Thyroid gland (tissue), 4 donors: ENCODE data around the gene SEMA4G. TPM values are rescaled to one million over a fixed set of nuclear protein-coding genes. Genes with fewer than 3 reads are reported as not detected.

ENCODE experiments used
- DNase-seq, 2 donors: peaks; one replicate each; pipeline ENCODE4 v3.0.0-alpha.2; 2019
- H3K27ac ChIP-seq, 3 donors: fragments of 200-600 bp; sonication (generic); 1 replicate in 2 of 3; 2 replicates in 1 of 3; pipeline ENCODE4 v1.5.1; 2016 to 2019; ENCODE audit warnings: mild to moderate bottlenecking in 1 of 3, moderate library complexity in 1 of 3
- H3K27me3 ChIP-seq: fragments of 200-600 bp; sonication (generic); one replicate; pipeline ENCODE4 v1.5.1; 2019
- H3K36me3 ChIP-seq, 2 donors: fragments of 200-600 bp; sonication (generic); one replicate each; pipeline ENCODE4 v1.5.1; 2016 to 2019
- H3K4me1 ChIP-seq, 2 donors: fragments of 200-600 bp; sonication (generic); one replicate each; pipeline ENCODE4 v1.5.1; 2017 to 2019
- H3K4me3 ChIP-seq, 3 donors: fragments of 200-600 bp; sonication (generic); replicated peaks in 1 of 3; 1 replicate in 2 of 3; 2 replicates in 1 of 3; pipeline ENCODE4 v1.5.1; 2016; ENCODE audit warnings: mild to moderate bottlenecking in 1 of 3
- H3K9me3 ChIP-seq: fragments of 200-600 bp; sonication (generic); one replicate; pipeline ENCODE4 v1.5.1; 2017
- POLR2A ChIP-seq, 2 donors: fragments of 450-650 bp; IDR thresholded peaks; one replicate each; pipeline ENCODE4 v1.6.1; 2017; ENCODE audit warnings: antibody characterized with exemption in 2 of 2, mild to moderate bottlenecking in 2 of 2, moderate library complexity in 1 of 2
- WGBS, 2 donors: methylation state at CpG; one replicate each; pipeline ENCODE4 v1.1.5; 2017; 5-methylcytosine and 5-hydroxymethylcytosine counted together
- intact Hi-C: fragments of 100-400 bp; cut with DNase I; formaldehyde crosslinking; loops from one replicate; pipeline ENCODE4 v1.15.1; 2023
- total RNA-seq, 4 donors: library from RNA; depleted of rRNA; stranded (reverse); fragments of >200 nt; gene quantifications; one replicate each; pipeline ENCODE4 v1.2.3, GENCODE V29; 2016
- TF ChIP-seq, protein P1 (sequence below), 6 experiments: fragments of 200-600 bp in 3 of 6; fragments of 450-650 bp in 3 of 6; sonication (generic) in 3 of 6; IDR thresholded peaks; one replicate each; pipeline ENCODE4 v1.5.1; 2016 to 2019; ENCODE audit warnings: antibody characterized with exemption in 6 of 6, mild to moderate bottlenecking in 2 of 6, inconsistent platforms in 1 of 6, moderate library complexity in 1 of 6

The SEMA4G gene
- total RNA-seq, 4 donors from 2014 or later = 8.7 to 13.3 (median 9.8) TPM

DNA sequence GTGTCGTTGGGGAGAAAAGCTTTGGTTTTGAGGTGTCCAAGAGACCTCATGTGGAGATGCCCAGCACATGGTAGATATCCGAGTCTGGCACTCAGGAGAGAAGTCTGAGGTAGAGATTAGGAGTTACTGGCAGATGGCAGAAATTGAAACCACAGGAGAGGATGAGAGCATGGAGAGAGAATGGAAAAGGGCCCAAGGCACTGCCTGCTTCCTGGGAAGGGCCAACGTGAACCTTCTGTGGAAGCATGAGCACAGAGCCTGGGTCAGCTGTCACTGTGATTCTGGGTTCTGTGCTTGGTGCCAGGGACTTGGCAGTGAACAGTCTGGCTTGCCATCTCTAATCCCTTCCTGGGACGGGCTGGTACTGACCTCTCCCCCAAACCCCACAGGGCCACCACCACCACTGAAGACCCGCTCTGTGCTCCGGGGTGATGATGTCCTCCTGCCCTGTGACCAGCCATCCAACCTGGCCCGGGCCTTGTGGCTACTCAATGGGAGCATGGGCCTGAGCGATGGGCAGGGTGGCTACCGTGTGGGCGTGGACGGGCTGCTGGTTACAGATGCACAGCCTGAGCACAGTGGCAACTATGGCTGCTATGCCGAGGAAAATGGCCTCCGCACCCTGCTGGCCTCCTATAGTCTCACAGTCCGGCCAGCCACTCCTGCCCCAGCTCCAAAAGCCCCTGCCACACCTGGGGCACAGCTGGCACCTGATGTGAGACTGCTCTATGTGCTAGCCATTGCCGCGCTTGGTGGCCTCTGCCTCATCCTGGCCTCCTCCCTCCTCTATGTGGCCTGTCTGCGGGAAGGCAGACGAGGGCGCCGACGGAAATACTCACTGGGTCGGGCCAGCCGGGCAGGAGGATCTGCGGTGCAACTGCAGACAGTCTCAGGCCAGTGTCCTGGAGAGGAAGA lies 13.9 kb downstream of the SEMA4G start:
- TF ChIP-seq POLR2A (IDR thresholded peaks at IDR 0.05) = no peak
- TF ChIP-seq, protein P1, sequence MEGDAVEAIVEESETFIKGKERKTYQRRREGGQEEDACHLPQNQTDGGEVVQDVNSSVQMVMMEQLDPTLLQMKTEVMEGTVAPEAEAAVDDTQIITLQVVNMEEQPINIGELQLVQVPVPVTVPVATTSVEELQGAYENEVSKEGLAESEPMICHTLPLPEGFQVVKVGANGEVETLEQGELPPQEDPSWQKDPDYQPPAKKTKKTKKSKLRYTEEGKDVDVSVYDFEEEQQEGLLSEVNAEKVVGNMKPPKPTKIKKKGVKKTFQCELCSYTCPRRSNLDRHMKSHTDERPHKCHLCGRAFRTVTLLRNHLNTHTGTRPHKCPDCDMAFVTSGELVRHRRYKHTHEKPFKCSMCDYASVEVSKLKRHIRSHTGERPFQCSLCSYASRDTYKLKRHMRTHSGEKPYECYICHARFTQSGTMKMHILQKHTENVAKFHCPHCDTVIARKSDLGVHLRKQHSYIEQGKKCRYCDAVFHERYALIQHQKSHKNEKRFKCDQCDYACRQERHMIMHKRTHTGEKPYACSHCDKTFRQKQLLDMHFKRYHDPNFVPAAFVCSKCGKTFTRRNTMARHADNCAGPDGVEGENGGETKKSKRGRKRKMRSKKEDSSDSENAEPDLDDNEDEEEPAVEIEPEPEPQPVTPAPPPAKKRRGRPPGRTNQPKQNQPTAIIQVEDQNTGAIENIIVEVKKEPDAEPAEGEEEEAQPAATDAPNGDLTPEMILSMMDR (IDR thresholded peaks at IDR 0.05) = no peak
- DNase-seq = no peak

DNA sequence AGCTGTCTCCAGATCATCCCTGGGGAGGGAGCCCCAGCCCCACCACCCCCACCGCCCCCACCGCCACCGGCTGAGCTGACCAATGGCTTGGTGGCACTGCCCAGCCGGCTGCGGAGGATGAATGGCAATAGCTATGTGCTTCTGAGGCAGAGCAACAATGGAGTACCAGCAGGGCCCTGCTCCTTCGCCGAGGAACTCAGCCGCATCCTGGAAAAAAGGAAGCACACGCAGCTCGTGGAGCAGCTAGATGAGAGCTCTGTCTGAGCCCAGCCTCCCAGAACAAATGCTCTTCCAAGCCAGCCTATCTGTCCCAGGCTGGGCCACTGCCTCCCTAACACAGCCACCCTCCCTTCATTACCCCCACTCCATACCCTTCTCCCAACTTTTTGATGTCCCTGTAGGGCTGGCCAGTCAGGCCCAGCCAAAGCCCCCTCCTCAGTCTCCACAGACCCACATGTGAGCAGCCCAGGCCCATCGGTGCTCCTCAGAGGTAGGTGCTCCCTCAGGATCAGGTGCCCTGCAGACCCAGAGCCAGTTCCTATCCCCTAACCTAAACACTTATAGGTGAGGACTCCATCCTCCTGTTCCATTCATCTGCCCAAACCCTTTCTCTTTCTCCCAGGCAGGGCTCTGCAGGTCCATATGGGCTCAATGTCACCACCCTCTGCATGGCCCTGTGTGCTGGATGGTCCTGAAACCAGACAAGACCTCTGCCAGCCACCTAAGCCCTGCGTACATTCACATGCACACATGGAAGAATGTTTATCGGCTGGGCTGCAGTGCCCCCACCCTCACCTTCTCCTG lies 14.8 kb downstream of the SEMA4G start:
- H3K27me3 ChIP-seq = no peaks in the 10 kb centered on the region

More for the DNA sequence above, 13.9 kb downstream of the SEMA4G start:
- peaks cover 15 to 22% of the 10 kb centered on the region in 2 donors for H3K4me1 ChIP-seq
- H3K27ac ChIP-seq = no peak overlapping the region
- WGBS, 2 donors = 92 to 93% methylated on average over 14 to 24 of the region's 24 CpGs
- intact Hi-C loops = no loop called here
- no peaks in the 10 kb centered on the region for H3K9me3 ChIP-seq
- no peaks in the 10 kb centered on the region for H3K27me3 ChIP-seq
- no peak overlapping the region for H3K4me3 ChIP-seq
- H3K36me3 ChIP-seq = peaks cover 13 to 16% of the 10 kb centered on the region in 2 donors

DNA sequence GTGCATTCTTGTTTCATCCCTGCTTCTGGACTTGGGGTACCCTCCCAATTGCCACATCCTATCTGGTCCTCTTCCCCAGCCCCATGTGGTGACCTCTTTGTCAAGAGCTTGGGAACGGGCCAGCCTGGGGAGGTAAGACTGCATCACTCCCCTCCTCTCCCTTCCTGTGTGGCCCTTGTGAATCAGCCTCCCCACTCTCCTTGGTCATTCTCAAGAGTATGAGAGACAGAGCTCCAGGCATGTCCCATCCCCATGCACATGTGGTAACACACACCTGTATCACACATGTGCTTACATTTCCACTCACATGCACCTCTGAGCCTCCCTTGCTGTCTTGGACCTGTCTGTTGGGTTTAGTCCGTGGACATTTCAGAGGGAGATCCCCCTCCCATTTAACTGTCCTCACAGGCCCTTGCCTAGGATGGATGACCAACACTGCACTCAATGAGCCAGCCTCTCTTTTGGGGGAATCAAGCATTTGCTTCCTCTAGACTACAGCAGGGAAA lies 15.4 kb downstream of the SEMA4G start:
- Histone ChIP-seq H3K4me1 (peaks cover 18 to 26% of the 10 kb centered on the region in 2 donors), H3K9me3 (no peaks in the 10 kb centered on the region), H3K27ac (no peak overlapping the region), H3K27me3 (no peaks in the 10 kb centered on the region), H3K36me3 (peaks cover 13 to 16% of the 10 kb centered on the region in 2 donors), H3K4me3 (no peak overlapping the region)
- peak in 1 of 2 donors; percentile 2 for DNase-seq
- WGBS, 2 donors = 87 to 97% methylated on average over 2 of the region's 2 CpGs
- intact Hi-C loops = no loop called here
- TF ChIP-seq, protein P1 (IDR thresholded peaks at IDR 0.05) = no peak
- TF ChIP-seq POLR2A (IDR thresholded peaks at IDR 0.05) = no peak

More for the DNA sequence above, 14.8 kb downstream of the SEMA4G start:
- Histone ChIP-seq H3K36me3 (peaks cover 13 to 16% of the 10 kb centered on the region in 2 donors), H3K9me3 (no peaks in the 10 kb centered on the region), H3K27ac (no peak overlapping the region), H3K4me1 (peaks cover 18 to 26% of the 10 kb centered on the region in 2 donors), H3K4me3 (no peak overlapping the region)
- WGBS, 2 donors = 85 to 88% methylated on average over 11 to 13 of the region's 13 CpGs
- intact Hi-C loops = no loop called here
- no peak for TF ChIP-seq POLR2A (IDR thresholded peaks at IDR 0.05)
- TF ChIP-seq, protein P1 (IDR thresholded peaks at IDR 0.05) = no peak
- DNase-seq = no peak

DNA sequence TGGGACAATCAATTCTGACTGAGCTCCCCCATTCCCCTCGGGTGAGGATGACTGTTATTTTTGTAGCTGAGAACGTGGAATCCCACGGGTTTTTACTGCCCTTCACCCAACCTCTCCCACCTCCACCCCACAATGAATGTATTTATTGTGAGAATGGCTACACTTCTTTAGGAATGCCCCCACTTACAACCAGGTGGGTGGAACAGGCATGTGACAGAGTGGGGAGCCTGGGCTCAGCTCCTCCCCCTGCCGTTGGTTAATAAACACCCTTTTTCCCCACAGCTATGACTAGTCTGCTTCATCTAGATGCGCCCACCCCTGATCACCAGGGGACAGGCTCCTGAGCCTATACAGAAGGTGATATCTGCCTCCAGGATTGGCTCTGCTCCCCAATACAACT lies 16.0 kb downstream of the SEMA4G start:
- TF ChIP-seq POLR2A (IDR thresholded peaks at IDR 0.05) = no peak
- TF ChIP-seq, protein P1 (IDR thresholded peaks at IDR 0.05) = no peak
- H3K27ac ChIP-seq = no peak overlapping the region
- peaks cover 13 to 14% of the 10 kb centered on the region in 2 donors for H3K36me3 ChIP-seq
- DNase-seq = no peak
- H3K9me3 ChIP-seq = no peaks in the 10 kb centered on the region
- H3K27me3 ChIP-seq = no peaks in the 10 kb centered on the region
- WGBS, 2 donors = 72 to 73% methylated on average over 5 of the region's 5 CpGs
- peaks cover 18 to 26% of the 10 kb centered on the region in 2 donors for H3K4me1 ChIP-seq
- H3K4me3 ChIP-seq = no peak overlapping the region
- intact Hi-C loops = no loop called here
